Neural progenitor cell (in vitro differentiated cells): ENCODE data around the gene CPLX3.

ENCODE experiments used
- EZH2 ChIP-seq: fragments of 200-600 bp; sonication (generic); IDR thresholded peaks from 2 replicates; pipeline ENCODE4 v1.6.1; 2017; ENCODE audit warnings: antibody characterized with exemption, mild to moderate bottlenecking, moderate library complexity
- EZH2phosphoT487 ChIP-seq: fragments of 200-600 bp; sonication (generic); IDR thresholded peaks from 2 replicates; pipeline ENCODE4 v1.6.1; 2017; ENCODE audit warnings: antibody characterized with exemption
- TF ChIP-seq, protein P1 (sequence below): fragments of 200-600 bp; sonication (generic); IDR thresholded peaks from 2 replicates; pipeline ENCODE4 v1.5.1; 2017; ENCODE audit warnings: antibody characterized with exemption, mild to moderate bottlenecking

DNA sequence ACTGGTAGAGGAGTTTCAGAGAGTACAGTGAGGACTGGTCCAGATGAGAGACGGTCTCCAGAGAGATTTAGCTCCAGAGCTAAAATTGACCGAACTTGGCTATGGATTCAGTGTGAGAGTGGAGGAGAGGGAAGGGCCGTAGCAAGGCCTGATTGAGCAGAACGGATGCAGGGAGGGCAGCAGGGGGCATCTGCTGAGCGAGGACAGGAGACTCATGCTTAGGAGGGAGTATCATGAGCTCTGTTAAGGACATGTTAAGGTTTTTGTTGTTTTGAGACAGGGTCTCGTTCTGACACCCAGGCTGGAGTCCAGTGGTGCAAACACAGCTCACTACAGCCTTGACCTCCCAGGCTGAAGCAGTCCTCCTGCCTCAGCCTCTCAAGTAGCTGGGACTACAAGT is 21.5 kb upstream of the CPLX3 start:
- TF ChIP-seq, protein P1, sequence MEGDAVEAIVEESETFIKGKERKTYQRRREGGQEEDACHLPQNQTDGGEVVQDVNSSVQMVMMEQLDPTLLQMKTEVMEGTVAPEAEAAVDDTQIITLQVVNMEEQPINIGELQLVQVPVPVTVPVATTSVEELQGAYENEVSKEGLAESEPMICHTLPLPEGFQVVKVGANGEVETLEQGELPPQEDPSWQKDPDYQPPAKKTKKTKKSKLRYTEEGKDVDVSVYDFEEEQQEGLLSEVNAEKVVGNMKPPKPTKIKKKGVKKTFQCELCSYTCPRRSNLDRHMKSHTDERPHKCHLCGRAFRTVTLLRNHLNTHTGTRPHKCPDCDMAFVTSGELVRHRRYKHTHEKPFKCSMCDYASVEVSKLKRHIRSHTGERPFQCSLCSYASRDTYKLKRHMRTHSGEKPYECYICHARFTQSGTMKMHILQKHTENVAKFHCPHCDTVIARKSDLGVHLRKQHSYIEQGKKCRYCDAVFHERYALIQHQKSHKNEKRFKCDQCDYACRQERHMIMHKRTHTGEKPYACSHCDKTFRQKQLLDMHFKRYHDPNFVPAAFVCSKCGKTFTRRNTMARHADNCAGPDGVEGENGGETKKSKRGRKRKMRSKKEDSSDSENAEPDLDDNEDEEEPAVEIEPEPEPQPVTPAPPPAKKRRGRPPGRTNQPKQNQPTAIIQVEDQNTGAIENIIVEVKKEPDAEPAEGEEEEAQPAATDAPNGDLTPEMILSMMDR = no peak
- TF ChIP-seq EZH2 (no peak), EZH2phosphoT487 (no peak)
